ENCODE results near the gene PIGK. TPM values are rescaled to one million over a fixed set of nuclear protein-coding genes. Genes with fewer than 3 reads are reported as not detected.

The PIGK gene
- polyA plus RNA-seq, 3 donors: 4.0 to 24.7 (median 19.4) TPM

DNA sequence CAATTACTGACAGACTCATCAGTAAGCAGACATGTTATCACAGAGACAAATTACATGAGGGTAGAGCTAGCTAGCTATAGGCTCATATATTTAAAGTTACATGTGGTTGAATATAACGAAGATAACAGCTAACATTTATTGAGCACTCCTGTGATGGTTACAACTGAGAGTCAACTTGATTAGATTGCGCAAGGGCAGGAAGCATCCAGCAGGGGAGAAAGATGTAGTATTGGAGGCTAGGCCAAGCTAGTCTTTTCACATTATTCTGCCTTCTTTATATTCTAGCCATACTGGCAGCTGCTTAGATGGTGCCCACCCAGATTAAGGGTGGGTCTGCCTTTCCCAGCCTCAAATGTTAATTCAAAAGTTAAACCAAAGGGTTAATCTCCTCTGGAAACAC is 37.1 kb downstream of the PIGK start:
- H3K36me3 Mint-ChIP-seq: peaks cover 15 to 28% of the 10 kb centered on the region in 2 donors
- H3K27ac ChIP-seq (ENCODE audit: low read depth in 1 of 2, low read length in 2 of 2): no peak overlapping the region
- no peak for DNase-seq
- peaks cover 0 to 19% of the 10 kb centered on the region in 2 donors for H3K36me3 ChIP-seq (replicated peaks in 1 of 2; ENCODE audit: control insufficient read depth in 1 of 2, insufficient read depth in 2 of 2, low read length in 2 of 2)
- intact Hi-C loops (cut with micrococcal nuclease): no loop called here
- WGBS (ENCODE audit: insufficient coverage): 100% methylated on average over 1 of the region's 2 CpGs
- H3K27ac Mint-ChIP-seq: no peak overlapping the region
- H3K9me3 ChIP-seq (replicated peaks in 1 of 2; ENCODE audit: control insufficient read depth in 1 of 2, insufficient read depth in 1 of 2, low read length in 2 of 2): peaks cover 20 to 21% of the 10 kb centered on the region in 2 donors
- no peak overlapping the region for H3K4me3 ChIP-seq (replicated peaks in 1 of 3; ENCODE audit: low read depth in 2 of 3, low read length in 3 of 3)
- H3K4me2 ChIP-seq (replicated peaks; ENCODE audit: extremely low read depth, low read length, poor library complexity, severe bottlenecking): no peak overlapping the region
- H4K20me1 ChIP-seq (ENCODE audit: insufficient read depth, low read length): no peaks in the 10 kb centered on the region
- no peaks in the 10 kb centered on the region for H3K4me1 Mint-ChIP-seq
- no peaks in the 10 kb centered on the region for H3K79me2 ChIP-seq (ENCODE audit: insufficient read depth, low read length)
- H3K9me3 Mint-ChIP-seq: peaks cover 15 to 30% (median 27%) of the 10 kb centered on the region in 7 donors
- H3K27me3 ChIP-seq (ENCODE audit: control insufficient read depth in 2 of 2, insufficient read depth in 2 of 2, low read length in 2 of 2): no peaks in the 10 kb centered on the region
- H3K4me1 ChIP-seq (ENCODE audit: control insufficient read depth in 1 of 2, insufficient read depth in 2 of 2, low read length in 2 of 2): no peaks in the 10 kb centered on the region
- TF ChIP-seq, protein P1, sequence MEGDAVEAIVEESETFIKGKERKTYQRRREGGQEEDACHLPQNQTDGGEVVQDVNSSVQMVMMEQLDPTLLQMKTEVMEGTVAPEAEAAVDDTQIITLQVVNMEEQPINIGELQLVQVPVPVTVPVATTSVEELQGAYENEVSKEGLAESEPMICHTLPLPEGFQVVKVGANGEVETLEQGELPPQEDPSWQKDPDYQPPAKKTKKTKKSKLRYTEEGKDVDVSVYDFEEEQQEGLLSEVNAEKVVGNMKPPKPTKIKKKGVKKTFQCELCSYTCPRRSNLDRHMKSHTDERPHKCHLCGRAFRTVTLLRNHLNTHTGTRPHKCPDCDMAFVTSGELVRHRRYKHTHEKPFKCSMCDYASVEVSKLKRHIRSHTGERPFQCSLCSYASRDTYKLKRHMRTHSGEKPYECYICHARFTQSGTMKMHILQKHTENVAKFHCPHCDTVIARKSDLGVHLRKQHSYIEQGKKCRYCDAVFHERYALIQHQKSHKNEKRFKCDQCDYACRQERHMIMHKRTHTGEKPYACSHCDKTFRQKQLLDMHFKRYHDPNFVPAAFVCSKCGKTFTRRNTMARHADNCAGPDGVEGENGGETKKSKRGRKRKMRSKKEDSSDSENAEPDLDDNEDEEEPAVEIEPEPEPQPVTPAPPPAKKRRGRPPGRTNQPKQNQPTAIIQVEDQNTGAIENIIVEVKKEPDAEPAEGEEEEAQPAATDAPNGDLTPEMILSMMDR (IDR thresholded peaks at IDR 0.05): no peak
- H3K4me3 Mint-ChIP-seq: no peak overlapping the region
- no peak overlapping the region for H3K9ac ChIP-seq (ENCODE audit: insufficient read depth, low read length, poor library complexity, severe bottlenecking)
- no peak overlapping the region for H2AFZ ChIP-seq (ENCODE audit: insufficient read depth, low read depth, low read length, poor library complexity, severe bottlenecking)
- H3K27me3 Mint-ChIP-seq (ENCODE audit: low read depth in 3 of 3): no peaks in the 10 kb centered on the region

DNA sequence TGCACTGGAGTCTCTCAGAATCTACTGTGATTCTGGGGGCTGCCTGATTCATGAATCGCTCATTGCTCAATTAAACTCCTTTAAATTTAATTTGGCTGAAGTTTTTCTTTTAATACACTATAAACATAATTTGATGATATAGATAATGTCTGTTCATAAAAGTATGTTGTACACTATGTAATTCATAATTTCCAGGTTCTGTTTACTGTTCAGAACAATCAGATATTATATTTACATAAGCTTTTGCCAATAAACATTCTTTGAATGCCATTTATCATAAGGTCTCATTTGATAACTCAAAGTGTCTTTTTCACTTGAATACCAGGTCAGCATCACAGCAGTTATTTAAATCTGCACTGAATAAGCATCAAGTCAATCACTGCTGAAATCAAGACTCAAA is 39.6 kb downstream of the PIGK start:
- intact Hi-C loops (cut with micrococcal nuclease): no loop called here
- H3K4me3 Mint-ChIP-seq: no peak overlapping the region
- TF ChIP-seq, protein P1 (IDR thresholded peaks at IDR 0.05): no peak
- Histone ChIP-seq H3K27ac (ENCODE audit: low read depth in 1 of 2, low read length in 2 of 2) (no peak overlapping the region), H3K9ac (ENCODE audit: insufficient read depth, low read length, poor library complexity, severe bottlenecking) (no peak overlapping the region), H3K4me1 (ENCODE audit: control insufficient read depth in 1 of 2, insufficient read depth in 2 of 2, low read length in 2 of 2) (no peaks in the 10 kb centered on the region), H2AFZ (ENCODE audit: insufficient read depth, low read depth, low read length, poor library complexity, severe bottlenecking) (no peak overlapping the region), H3K4me3 (replicated peaks in 1 of 3; ENCODE audit: low read depth in 2 of 3, low read length in 3 of 3) (no peak overlapping the region), H3K36me3 (replicated peaks in 1 of 2; ENCODE audit: control insufficient read depth in 1 of 2, insufficient read depth in 2 of 2, low read length in 2 of 2) (peaks cover 0 to 19% of the 10 kb centered on the region in 2 donors), H4K20me1 (ENCODE audit: insufficient read depth, low read length) (no peaks in the 10 kb centered on the region), H3K9me3 (replicated peaks in 1 of 2; ENCODE audit: control insufficient read depth in 1 of 2, insufficient read depth in 1 of 2, low read length in 2 of 2) (peaks cover 10 to 44% of the 10 kb centered on the region in 2 donors), H3K27me3 (ENCODE audit: control insufficient read depth in 2 of 2, insufficient read depth in 2 of 2, low read length in 2 of 2) (no peaks in the 10 kb centered on the region), H3K4me2 (replicated peaks; ENCODE audit: extremely low read depth, low read length, poor library complexity, severe bottlenecking) (no peak overlapping the region), H3K79me2 (ENCODE audit: insufficient read depth, low read length) (no peaks in the 10 kb centered on the region)
- no peak overlapping the region for H3K27ac Mint-ChIP-seq
- DNase-seq: no peak
- no CpG with 5 or more reads among the region's 1 CpG for WGBS (ENCODE audit: insufficient coverage)
- no peaks in the 10 kb centered on the region for H3K27me3 Mint-ChIP-seq (ENCODE audit: low read depth in 3 of 3)
- H3K4me1 Mint-ChIP-seq: no peaks in the 10 kb centered on the region
- peaks cover 17 to 30% (median 26%) of the 10 kb centered on the region in 7 donors for H3K9me3 Mint-ChIP-seq
- H3K36me3 Mint-ChIP-seq: peaks cover 6 to 16% of the 10 kb centered on the region in 2 donors
